Endothelial cell (in vitro differentiated cells): ENCODE measurements around the gene TMEM60. TPM values are rescaled to one million over a fixed set of nuclear protein-coding genes. Genes with fewer than 3 reads are reported as not detected.

Experiments
- DNase-seq: peaks from one replicate; pipeline ENCODE4 v3.0.0; 2021; ENCODE audit warnings: low spot score
- H3K27ac Mint-ChIP-seq: one replicate; pipeline ENCODE4 v1.8.0; 2021; ENCODE audit warnings: mixed read lengths, inconsistent platforms; ENCODE audit not compliant: unreplicated experiment
- H3K27me3 Mint-ChIP-seq: one replicate; pipeline ENCODE4 v1.8.0; 2021; ENCODE audit warnings: mild to moderate bottlenecking, moderate library complexity, mixed read lengths, inconsistent platforms; ENCODE audit not compliant: unreplicated experiment
- H3K36me3 Mint-ChIP-seq: one replicate; pipeline ENCODE4 v1.8.0; 2021; ENCODE audit warnings: mild to moderate bottlenecking, low read depth, mixed read lengths, inconsistent platforms; ENCODE audit not compliant: unreplicated experiment
- H3K4me1 Mint-ChIP-seq: one replicate; pipeline ENCODE4 v1.8.0; 2021; ENCODE audit warnings: mild to moderate bottlenecking, mixed read lengths, inconsistent platforms; ENCODE audit not compliant: unreplicated experiment
- H3K4me3 Mint-ChIP-seq: one replicate; pipeline ENCODE4 v1.8.0; 2021; ENCODE audit warnings: mild to moderate bottlenecking, mixed read lengths, inconsistent platforms; ENCODE audit not compliant: unreplicated experiment
- H3K9me3 Mint-ChIP-seq: one replicate; pipeline ENCODE4 v1.8.0; 2021; ENCODE audit warnings: mixed read lengths, inconsistent platforms; ENCODE audit not compliant: unreplicated experiment
- total RNA-seq: library from RNA; stranded (reverse); fragmentation: NEBNext Ultra II Directional; extraction: Animal tissue kit (Norgen Biotek cat#: 25700); gene quantifications from one replicate; pipeline ENCODE4 v1.2.1, GENCODE V29; 2021; ENCODE audit not compliant: unreplicated experiment
- TF ChIP-seq, protein P1 (sequence below): fragments of 200-600 bp; sonication (generic); IDR thresholded peaks from one replicate; pipeline ENCODE4 v1.5.0; 2021; ENCODE audit warnings: antibody characterized with exemption; ENCODE audit not compliant: unreplicated experiment

The TMEM60 gene
- total RNA-seq, 1 donor from 2014 or later, result 9.5 TPM

DNA sequence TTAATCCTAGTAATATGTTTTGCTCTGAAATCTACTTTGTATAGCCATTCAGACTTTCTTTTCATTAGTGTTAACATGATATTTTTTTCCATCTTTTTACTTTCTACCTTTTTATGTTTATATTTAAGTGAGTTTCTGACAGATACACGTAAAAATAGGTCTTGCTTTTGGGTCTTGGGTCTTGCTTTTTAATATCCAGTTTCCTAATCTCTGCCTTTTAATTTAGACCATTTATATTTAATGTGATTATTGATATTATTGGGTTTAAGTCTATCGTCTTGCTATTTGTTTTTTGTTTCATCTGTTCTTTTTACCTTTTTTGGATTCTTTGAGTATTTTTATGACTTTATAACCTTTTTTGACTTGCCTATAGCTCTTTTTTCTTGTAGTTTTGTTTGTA, 8.2 kb upstream of the TMEM60 start:
- no peaks in the 10 kb centered on the region for H3K9me3 Mint-ChIP-seq
- H3K27ac Mint-ChIP-seq, result no peak overlapping the region
- no peaks in the 10 kb centered on the region for H3K36me3 Mint-ChIP-seq
- TF ChIP-seq, protein P1, sequence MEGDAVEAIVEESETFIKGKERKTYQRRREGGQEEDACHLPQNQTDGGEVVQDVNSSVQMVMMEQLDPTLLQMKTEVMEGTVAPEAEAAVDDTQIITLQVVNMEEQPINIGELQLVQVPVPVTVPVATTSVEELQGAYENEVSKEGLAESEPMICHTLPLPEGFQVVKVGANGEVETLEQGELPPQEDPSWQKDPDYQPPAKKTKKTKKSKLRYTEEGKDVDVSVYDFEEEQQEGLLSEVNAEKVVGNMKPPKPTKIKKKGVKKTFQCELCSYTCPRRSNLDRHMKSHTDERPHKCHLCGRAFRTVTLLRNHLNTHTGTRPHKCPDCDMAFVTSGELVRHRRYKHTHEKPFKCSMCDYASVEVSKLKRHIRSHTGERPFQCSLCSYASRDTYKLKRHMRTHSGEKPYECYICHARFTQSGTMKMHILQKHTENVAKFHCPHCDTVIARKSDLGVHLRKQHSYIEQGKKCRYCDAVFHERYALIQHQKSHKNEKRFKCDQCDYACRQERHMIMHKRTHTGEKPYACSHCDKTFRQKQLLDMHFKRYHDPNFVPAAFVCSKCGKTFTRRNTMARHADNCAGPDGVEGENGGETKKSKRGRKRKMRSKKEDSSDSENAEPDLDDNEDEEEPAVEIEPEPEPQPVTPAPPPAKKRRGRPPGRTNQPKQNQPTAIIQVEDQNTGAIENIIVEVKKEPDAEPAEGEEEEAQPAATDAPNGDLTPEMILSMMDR, result no peak
- no peak overlapping the region for H3K4me3 Mint-ChIP-seq
- no peak for DNase-seq
- H3K4me1 Mint-ChIP-seq, result no peaks in the 10 kb centered on the region
- no peaks in the 10 kb centered on the region for H3K27me3 Mint-ChIP-seq

DNA sequence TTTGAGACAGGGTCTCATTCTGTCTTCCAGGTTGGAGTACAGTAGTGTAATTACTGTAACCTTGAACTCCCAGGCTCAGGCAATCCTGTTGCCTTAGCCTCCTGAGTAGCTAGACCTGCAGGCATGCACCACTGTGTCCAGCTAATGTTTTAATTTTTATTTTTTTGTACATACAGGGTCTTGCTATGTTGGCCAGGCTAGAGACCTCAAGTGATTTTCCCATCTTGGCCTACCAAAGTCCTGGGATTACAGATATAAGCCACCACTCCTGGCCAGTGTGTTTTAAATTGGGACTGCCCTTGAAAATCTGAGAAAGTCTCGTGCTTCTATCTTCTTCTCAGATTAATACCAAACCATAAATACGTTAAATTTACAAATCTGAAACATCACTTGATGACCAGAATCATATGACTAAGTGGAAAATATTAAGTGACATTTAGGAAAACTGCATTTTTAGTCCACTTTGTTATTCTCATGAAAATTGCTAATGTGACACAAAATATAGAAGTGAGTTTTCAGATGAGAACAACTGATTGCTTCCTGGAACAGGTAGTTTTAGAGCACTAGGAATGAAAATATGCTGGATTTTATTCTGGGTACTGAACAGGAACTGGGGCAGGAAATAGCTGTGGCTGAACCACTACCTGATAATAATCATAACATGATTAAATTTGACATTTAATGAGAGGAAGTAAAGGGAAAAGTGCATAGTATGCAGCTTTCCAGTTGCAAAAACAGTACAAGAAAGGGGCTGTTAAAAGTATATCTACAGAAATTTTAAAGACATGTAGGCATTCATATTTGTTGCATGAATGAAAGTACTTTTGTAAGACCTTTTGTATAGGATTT, 4.5 kb upstream of the TMEM60 start:
- peaks cover 15% of the 10 kb centered on the region for H3K4me1 Mint-ChIP-seq
- no peak overlapping the region for H3K4me3 Mint-ChIP-seq
- no peaks in the 10 kb centered on the region for H3K9me3 Mint-ChIP-seq
- peaks cover 1% of the 10 kb centered on the region for H3K27me3 Mint-ChIP-seq
- TF ChIP-seq, protein P1, result no peak
- H3K36me3 Mint-ChIP-seq, result no peaks in the 10 kb centered on the region
- DNase-seq, result no peak
- H3K27ac Mint-ChIP-seq, result no peak overlapping the region

DNA sequence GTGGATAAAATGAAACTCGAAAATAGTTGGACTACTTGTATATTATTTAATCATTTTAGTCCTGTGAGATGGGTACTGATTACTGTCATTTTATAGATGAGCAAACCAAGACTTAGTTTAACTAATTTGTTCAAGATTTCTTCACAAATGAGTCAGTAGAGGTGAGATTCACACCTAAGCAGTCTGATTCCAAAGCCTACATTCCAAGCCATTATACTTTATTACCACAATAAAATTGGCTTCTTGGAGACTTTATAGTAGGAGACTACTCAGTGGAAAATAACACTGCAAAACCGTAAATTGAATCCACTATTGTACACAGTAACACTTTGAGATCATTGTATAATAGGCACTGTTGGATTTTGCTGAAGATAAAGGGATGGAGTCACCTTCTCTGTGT, 2.5 kb upstream of the TMEM60 start:
- Mint-ChIP-seq H3K36me3 (no peaks in the 10 kb centered on the region), H3K27me3 (peaks cover 1% of the 10 kb centered on the region), H3K9me3 (no peaks in the 10 kb centered on the region), H3K27ac (no peak overlapping the region), H3K4me1 (peaks cover 28% of the 10 kb centered on the region), H3K4me3 (no peak overlapping the region)
- TF ChIP-seq, protein P1, result no peak
- no peak for DNase-seq

DNA sequence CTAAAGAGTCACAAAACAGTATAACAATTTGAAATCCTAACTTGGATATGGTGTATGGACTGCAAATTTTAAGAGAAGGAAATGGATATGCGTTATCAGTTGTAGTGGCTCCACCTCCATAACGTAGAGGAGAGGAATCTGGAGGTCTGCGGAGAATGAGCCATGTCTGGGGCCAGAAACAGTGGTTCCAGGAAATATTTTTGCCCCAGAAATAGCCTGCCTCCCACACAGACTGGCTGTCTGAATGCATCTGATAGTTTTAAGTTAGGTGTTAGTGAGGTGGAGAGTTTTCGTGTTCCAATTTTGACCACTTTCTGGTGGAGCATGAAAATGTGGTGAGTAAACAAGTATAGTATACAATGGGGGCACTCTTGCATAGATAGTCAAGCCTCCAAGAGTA, 1.9 kb upstream of the TMEM60 start:
- Mint-ChIP-seq H3K36me3 (no peaks in the 10 kb centered on the region), H3K9me3 (no peaks in the 10 kb centered on the region), H3K4me3 (peak overlapping the region; percentile 97), H3K27ac (no peak overlapping the region), H3K27me3 (peaks cover 1% of the 10 kb centered on the region), H3K4me1 (peaks cover 28% of the 10 kb centered on the region)
- no peak for DNase-seq
- TF ChIP-seq, protein P1, result no peak
